ENCODE data around the gene RRAGD.

The RRAGD gene

DNA sequence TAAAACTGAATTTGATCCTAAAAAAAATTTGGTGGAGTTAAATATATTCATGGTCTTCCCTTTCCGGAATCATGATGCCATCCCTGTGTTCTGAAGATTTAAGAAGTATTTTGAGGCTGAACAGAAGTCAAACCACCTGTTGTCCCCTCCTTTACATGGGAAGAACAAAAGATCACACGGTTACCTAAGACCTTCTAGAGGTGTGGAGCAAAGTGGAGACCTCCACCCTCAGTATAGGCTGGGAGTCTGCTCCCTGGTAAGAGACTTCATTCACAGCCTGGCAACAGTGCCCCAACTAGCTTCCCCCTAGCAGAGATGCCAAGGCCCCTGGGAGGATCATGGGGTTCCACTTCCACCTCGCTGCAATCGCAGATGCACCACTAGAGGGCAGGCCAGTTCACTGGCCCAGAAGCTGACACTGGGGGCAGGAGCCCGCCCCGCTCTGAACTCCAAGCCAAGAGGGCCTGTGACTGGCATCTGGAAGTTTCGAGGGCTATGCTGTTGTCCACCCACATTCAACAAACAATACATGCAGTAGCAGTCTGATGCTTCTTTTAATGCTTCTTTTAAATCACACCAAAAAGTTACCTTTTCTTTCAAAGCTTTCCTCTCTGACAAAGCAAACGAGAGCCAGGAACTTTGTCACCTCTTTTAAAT is 40.1 kb downstream of the RRAGD start:
- Mint-ChIP-seq H3K27ac (no peak overlapping the region), H3K9me3 (no peaks in the 10 kb centered on the region), H3K4me3 (no peak overlapping the region), H3K4me1 (peaks cover 23% of the 10 kb centered on the region), H3K36me3 (no peaks in the 10 kb centered on the region)
- DNase-seq (ENCODE audit: low spot score in 2 of 2) (peak; percentile 74 to 87), ATAC-seq (peak; percentile 79)

DNA sequence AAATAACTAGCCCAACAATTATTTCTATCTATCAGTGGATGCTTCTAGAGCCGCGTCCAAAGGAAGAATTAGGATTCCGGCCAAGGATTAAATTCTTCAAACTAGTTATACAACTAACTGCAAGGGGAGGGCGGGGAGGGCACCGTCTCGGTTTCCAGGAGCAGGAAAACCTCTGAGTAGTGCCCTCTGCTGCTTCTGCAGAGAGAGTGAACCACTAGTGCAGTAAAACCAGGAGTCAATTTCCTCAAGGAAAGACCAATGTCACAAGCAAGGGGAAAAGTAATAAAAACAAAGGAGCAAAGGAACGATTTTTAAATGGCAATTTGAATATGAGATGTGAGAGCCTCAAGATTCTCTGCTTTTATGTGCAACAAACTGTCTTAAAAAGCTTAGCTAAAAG is 43.1 kb downstream of the RRAGD start:
- Mint-ChIP-seq H3K36me3 (no peaks in the 10 kb centered on the region), H3K4me1 (peaks cover 9% of the 10 kb centered on the region), H3K9me3 (no peaks in the 10 kb centered on the region), H3K27ac (no peak overlapping the region), H3K4me3 (no peak overlapping the region)
- DNase-seq (ENCODE audit: low spot score in 2 of 2) (no peak), ATAC-seq (no peak)

DNA sequence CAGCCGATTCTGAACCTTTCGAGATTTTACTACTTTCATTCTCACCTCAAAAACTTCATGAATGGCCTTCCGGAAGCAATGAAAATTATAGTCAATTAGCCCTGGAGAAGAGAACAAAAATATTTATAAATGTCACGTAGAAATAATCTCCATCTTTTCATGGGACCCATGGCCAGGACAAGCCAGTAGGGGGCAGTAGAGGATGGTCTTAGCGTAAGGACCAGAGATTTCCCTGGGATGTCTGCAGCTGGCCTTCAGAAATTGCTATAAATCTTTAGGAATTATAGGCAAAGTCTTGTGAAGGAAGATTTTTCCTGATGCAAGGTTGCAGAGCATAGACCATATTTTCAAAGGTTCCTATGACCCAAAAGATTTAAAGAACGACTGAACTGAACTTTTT is 44.0 kb downstream of the RRAGD start:
- no peak for ATAC-seq
- H3K9me3 Mint-ChIP-seq: no peaks in the 10 kb centered on the region
- H3K36me3 Mint-ChIP-seq: no peaks in the 10 kb centered on the region
- peaks cover 9% of the 10 kb centered on the region for H3K4me1 Mint-ChIP-seq
- DNase-seq (ENCODE audit: low spot score in 2 of 2): peak; percentile 48 to 76
- H3K27ac Mint-ChIP-seq: no peak overlapping the region
- H3K4me3 Mint-ChIP-seq: no peak overlapping the region

DNA sequence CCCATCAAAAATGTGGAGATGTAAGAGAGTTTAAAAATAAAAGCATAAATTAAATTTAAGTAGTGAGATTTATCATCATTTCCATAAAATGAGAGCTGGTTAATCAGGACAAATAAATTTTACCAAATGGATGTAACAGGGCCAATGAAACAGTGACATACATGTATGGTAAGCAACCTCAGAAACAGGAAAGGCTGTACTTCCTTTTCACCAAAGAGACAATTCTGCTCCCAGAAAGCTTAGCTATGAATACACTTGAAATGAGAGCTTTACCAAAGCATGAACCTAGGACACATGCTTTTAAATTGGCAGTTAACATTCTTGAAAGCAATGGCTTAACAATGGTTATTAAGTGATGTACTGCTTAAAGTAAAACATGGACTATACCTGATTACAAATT is 47.5 kb downstream of the RRAGD start:
- DNase-seq (ENCODE audit: low spot score in 2 of 2): no peak
- Mint-ChIP-seq H3K4me3 (no peak overlapping the region), H3K27ac (no peak overlapping the region), H3K4me1 (peaks cover 1% of the 10 kb centered on the region), H3K36me3 (no peaks in the 10 kb centered on the region), H3K9me3 (no peaks in the 10 kb centered on the region)
- ATAC-seq: no peak

- Mint-ChIP-seq H3K4me3 (no peak overlapping the region), H3K4me1 (peaks cover 16% of the 10 kb centered on the region), H3K27ac (no peak overlapping the region)
These were observed 50.9 kb downstream of the RRAGD start for GRCh38 chr6:89361171-89361570.

GRCh38 chr6:89360415-89360999 is 51.6 kb downstream of the RRAGD start:
- DNase-seq (ENCODE audit: low spot score in 2 of 2): no peak
- Mint-ChIP-seq H3K9me3 (no peaks in the 10 kb centered on the region), H3K4me1 (peaks cover 16% of the 10 kb centered on the region), H3K4me3 (no peak overlapping the region), H3K36me3 (no peaks in the 10 kb centered on the region), H3K27ac (no peak overlapping the region)
- ATAC-seq: peak; percentile 87

More at GRCh38 chr6:89361171-89361570, 50.9 kb downstream of the RRAGD start:
- Mint-ChIP-seq H3K9me3 (no peaks in the 10 kb centered on the region), H3K36me3 (no peaks in the 10 kb centered on the region)
- ATAC-seq (no peak), DNase-seq (ENCODE audit: low spot score in 2 of 2) (no peak)

GRCh38 chr6:89359561-89359960 is 52.5 kb downstream of the RRAGD start:
- no peak for DNase-seq (ENCODE audit: low spot score in 2 of 2)
- no peaks in the 10 kb centered on the region for H3K9me3 Mint-ChIP-seq
- no peak overlapping the region for H3K4me3 Mint-ChIP-seq
- H3K27ac Mint-ChIP-seq: no peak overlapping the region
- no peaks in the 10 kb centered on the region for H3K36me3 Mint-ChIP-seq
- peaks cover 16% of the 10 kb centered on the region for H3K4me1 Mint-ChIP-seq
- ATAC-seq: no peak

GRCh38 chr6:89357390-89357789 is 54.7 kb downstream of the RRAGD start:
- DNase-seq (ENCODE audit: low spot score in 2 of 2) (no peak), ATAC-seq (no peak)
- H3K9me3 Mint-ChIP-seq: no peaks in the 10 kb centered on the region
- H3K27ac Mint-ChIP-seq: peak overlapping the region; percentile 79
- H3K4me1 Mint-ChIP-seq: peaks cover 28% of the 10 kb centered on the region
- peak overlapping the region; percentile 69 for H3K4me3 Mint-ChIP-seq
- H3K36me3 Mint-ChIP-seq: no peaks in the 10 kb centered on the region

GRCh38 chr6:89356642-89357170 is 55.4 kb downstream of the RRAGD start:
- DNase-seq (ENCODE audit: low spot score in 2 of 2): no peak
- ATAC-seq: no peak
- Mint-ChIP-seq H3K4me3 (peak overlapping the region; percentile 69), H3K9me3 (no peaks in the 10 kb centered on the region), H3K27ac (peak overlapping the region; percentile 79), H3K36me3 (peaks cover 4% of the 10 kb centered on the region), H3K4me1 (peaks cover 32% of the 10 kb centered on the region)

- ATAC-seq (no peak), DNase-seq (ENCODE audit: low spot score in 2 of 2) (no peak)
- Mint-ChIP-seq H3K36me3 (peaks cover 11% of the 10 kb centered on the region), H3K4me1 (peaks cover 36% of the 10 kb centered on the region), H3K4me3 (no peak overlapping the region), H3K27ac (no peak overlapping the region), H3K9me3 (no peaks in the 10 kb centered on the region)
These were observed 56.4 kb downstream of the RRAGD start for GRCh38 chr6:89355511-89356194.

DNA sequence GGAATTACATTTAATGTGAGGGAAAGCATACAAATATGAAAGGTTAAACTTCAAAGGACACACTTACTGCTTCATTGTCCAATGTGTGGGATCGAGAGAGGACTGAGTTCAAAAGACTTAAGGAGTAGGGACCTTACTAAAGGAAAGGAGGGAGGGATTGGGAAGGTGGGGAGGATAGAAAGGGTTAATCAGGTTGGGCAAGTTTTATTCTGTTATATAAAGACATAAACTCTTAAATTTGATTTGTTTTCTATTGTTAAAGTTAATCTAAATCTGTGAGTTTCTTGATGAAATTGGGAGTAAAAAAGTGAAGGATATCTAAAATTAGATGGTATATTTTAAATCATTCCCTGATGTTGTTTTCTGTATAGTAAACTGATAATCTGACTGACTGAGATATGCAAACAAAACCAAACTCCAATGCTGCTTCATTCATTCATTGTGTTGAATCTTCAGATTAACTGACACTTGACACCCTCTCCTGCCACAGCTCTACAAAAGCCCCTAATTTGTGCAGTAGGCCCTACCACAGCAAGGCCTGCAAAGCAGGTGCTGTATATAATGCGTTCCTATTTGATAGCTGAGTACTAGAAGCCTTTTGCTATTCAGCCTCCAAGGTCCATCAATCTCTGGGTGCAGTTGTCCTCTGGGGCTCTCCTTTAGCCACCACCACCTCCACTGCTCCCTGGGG is 58.2 kb downstream of the RRAGD start:
- DNase-seq (ENCODE audit: low spot score in 2 of 2): no peak
- H3K4me1 Mint-ChIP-seq: peaks cover 48% of the 10 kb centered on the region
- no peak for ATAC-seq
- H3K27ac Mint-ChIP-seq: peak overlapping the region; percentile 97
- H3K4me3 Mint-ChIP-seq: peak overlapping the region; percentile 93
- peaks cover 18% of the 10 kb centered on the region for H3K36me3 Mint-ChIP-seq
- H3K9me3 Mint-ChIP-seq: no peaks in the 10 kb centered on the region

DNA sequence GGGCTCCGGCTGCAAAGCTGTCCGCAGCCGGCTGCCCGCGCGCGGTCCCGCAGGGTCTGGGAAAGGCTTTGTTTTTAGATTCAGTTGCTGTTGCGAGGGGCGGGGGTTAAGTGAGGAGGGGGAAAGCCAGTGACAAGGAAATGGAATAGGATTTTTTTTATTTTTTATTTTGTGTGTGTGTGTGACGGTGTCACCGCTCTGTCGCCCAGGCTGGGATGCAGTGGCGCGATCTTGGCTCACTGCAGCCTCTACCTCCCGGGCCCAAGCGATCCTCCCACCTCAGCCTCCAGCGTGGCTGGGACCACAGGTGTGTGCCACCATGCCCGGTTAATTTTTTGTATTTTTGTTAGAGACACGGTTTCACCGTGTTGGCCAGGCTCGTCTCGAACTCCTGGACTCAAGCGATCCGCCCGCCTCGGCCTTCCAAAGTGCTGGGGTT is 58.9 kb downstream of the RRAGD start:
- H3K9me3 Mint-ChIP-seq: no peaks in the 10 kb centered on the region
- peak overlapping the region; percentile 93 for H3K4me3 Mint-ChIP-seq
- H3K4me1 Mint-ChIP-seq: peaks cover 55% of the 10 kb centered on the region
- ATAC-seq: peak; percentile 0
- peaks cover 18% of the 10 kb centered on the region for H3K36me3 Mint-ChIP-seq
- DNase-seq (ENCODE audit: low spot score in 2 of 2): no peak
- peak overlapping the region; percentile 97 for H3K27ac Mint-ChIP-seq

- Mint-ChIP-seq H3K4me3 (peak within 1 kb of the TSS; percentile 93), H3K36me3 (peaks cover 18% of the 10 kb centered on the region), H3K9me3 (no peaks in the 10 kb centered on the region), H3K4me1 (peaks cover 55% of the 10 kb centered on the region), H3K27ac (peak within 1 kb of the TSS; percentile 97)
- peak; percentile 75 to 91 for DNase-seq (ENCODE audit: low spot score in 2 of 2)
- peak; percentile 95 for ATAC-seq
These were observed 59.6 kb downstream of the RRAGD start, which contains the start of gene UBE2J1 for GRCh38 chr6:89352278-89353117. TSS of gene UBE2J1 (minus strand) at chr6:89352722. CDS start at chr6:89352569, 153 bp downstream.

DNA sequence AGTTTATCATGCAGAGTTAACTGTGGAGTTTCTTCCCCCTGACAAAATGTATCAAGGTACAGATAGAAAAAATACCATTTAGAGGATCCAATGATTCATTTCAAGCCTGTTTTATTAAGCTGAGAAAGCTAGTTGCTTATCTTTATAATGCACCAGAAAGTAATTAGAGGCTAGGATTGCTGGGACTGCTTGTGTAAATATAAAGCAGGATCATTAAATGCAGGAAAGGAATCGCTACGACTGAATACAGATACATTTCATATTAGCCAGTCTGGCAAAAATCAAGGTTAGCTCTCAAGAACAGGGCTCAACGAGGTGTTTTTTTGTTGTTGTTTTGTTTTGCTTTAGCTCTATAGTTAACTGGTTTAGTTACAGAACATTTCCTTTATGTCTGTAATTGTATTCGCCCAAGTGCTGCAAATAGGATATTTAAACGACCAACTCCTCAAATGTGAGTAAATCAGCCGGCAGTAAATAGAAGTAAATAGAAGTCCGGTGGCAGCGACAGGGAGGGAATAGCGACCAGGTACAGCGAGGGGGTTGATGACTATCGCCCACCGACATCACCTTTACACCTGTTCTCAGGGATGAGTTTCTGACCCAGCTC is 60.3 kb downstream of the RRAGD start:
- no peak for ATAC-seq
- Mint-ChIP-seq H3K4me1 (peaks cover 56% of the 10 kb centered on the region), H3K4me3 (peak overlapping the region; percentile 93), H3K9me3 (no peaks in the 10 kb centered on the region), H3K36me3 (peaks cover 18% of the 10 kb centered on the region), H3K27ac (peak overlapping the region; percentile 97)
- DNase-seq (ENCODE audit: low spot score in 2 of 2): no peak

Measured in stimulated activated effector memory CD8-positive, alpha-beta T cell treated with anti-CD3 and anti-CD28 coated beads, Interleukin-12 subunit alpha, Interleukin-12 subunit beta, amount 100 ng/mL, for 72 hours (primary cell).